ENCODE measurements around the gene MOB3B.

DNA sequence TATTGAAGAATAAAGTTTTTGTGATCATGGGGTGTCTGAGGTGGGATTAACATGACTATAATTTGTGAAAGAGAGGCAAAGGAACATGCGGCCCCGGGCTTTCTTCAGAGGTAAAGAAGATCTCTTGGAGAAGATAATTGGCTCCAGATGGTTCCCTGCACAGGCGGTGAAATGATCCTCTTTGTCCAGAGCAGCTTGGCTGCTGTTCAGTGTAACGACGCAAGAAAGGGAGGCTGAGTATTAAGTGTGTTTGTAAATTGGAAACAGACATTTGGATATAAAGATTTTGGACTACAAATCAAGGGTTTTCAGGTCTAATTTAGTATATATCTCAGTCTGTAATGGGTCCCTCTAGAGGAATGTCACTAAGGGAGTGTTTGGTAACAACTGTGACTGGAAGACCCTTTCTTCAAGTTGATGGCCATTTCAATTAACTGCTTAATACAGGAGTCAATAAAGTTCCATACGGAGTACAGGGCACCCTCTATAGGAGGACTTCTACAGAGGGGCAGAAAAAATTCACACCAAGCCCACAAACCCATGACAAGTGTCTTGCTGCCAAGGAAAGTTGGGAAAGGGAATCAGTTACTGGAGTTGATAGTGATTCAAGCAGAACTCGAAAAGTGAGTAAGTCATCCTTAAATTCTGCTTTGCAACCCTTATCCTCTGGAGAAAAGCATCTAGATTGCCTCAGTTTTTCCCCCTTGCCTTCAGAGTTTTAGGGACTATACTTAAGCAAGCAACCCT is 236.8 kb downstream of the MOB3B start:
- TF ChIP-seq CTCF (conservative IDR thresholded peaks at IDR 0.05 in 1 of 2, IDR thresholded peaks at IDR 0.05 in 1 of 2; ENCODE audit: low read depth in 1 of 2, low read length in 2 of 2) = no peak
- no peak for TF ChIP-seq EZH2 (IDR thresholded peaks at IDR 0.05; ENCODE audit: low read length, missing control alignments)
